GM21423 (cell line): ENCODE results near the gene CRYGC.

Source experiments
- ATAC-seq: cut with Tn5 transposase; IDR thresholded peaks from one replicate; pipeline ENCODE4 v1.9.1; 2021; ENCODE audit warnings: mild to moderate bottlenecking, moderate library complexity; ENCODE audit not compliant: unreplicated experiment

CRYGC gene, protein sequence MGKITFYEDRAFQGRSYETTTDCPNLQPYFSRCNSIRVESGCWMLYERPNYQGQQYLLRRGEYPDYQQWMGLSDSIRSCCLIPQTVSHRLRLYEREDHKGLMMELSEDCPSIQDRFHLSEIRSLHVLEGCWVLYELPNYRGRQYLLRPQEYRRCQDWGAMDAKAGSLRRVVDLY

DNA sequence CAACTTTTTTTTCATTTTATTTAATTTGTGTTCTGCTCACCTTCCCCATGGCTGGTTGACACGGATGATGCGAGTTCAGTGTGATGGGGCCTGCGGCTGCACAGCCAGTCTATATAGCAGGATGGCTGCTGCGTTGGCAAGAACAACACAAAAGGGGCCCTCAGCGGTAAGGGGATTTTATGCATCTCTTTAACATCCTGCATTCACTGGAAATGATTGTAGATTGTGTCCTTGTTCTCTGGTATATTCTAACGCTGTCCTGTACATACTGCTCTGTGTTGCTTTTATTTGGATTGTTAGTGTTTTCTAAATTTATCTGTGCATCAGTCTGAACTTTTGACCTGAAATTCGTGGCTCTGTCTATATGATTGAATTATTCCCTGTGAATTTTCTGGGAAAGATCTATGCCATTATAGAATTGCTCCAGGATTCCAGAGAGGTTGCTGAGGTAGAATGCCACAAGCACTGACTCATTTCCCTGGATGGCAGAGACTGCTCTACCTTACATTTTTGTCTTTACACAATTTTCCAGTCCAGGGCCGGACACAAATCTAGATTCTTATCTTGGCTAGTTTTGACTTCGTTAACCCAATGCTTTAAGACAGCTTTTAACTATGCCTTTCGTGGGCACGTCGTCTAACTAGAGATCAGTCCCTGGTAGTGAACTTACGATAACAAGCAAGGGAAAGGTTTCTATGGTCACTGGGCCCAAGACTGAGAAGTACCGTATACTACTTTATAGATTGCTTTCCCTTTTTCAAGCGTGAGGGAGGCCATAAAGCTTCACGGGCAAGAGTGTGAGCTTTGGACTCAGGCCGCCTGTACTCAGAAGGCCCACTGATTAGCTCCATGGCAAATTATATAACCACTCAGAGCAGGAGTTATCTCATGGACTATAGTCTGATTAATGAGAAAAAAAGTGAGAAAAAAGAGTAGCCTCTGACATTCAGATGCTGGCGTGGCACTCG lies at the start of gene CRYGC:
Gene CRYGC (minus strand): TSS at position 85 of the 968 bp plus-strand sequence. CDS start 36 bp downstream, at position 49.
- ATAC-seq, result no peak

DNA sequence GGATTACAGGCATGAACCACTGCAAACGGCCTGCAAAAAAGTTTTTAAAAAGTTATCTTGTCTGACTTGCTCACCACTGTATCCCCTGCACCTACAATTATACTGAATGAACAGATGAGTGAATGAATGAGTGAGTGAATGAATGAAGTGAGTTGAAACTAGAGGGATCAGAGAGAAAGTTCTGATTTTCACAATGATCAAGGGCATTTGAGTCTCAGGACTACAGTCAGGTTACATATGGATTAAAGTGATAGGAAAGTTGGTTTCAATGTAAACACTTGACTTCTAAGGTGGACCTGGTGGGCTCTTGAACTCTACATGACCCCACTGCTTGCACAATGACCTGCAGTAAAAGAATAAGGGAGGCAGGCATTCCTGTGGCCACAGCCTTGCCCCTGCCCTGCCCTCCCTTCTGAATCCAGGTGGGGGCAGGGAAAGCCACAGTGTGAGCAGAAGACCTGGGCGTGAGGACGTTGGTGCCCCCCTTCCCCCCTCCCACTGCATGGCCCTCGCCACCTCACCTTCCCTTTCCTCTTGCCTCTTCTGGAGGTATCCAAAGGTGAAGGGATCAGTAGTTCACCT lies 49.5 kb upstream of the CRYGC start:
- no peak for ATAC-seq

DNA sequence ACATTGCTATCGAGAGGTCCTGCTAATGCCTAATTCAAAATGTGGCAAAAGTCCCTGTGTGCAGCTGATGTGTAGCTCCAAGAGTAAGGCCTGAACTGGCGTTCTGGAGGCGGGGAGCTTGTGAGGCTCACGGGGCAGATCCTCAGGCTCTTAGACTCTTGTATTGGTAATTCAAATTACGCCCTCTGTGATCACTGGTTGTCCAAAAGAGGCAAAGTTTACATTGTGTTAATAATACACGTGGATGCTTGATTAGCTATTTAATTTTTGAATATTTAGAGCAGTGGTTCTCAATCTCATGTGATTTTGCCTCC lies 46.2 kb upstream of the CRYGC start:
- ATAC-seq, result no peak

DNA sequence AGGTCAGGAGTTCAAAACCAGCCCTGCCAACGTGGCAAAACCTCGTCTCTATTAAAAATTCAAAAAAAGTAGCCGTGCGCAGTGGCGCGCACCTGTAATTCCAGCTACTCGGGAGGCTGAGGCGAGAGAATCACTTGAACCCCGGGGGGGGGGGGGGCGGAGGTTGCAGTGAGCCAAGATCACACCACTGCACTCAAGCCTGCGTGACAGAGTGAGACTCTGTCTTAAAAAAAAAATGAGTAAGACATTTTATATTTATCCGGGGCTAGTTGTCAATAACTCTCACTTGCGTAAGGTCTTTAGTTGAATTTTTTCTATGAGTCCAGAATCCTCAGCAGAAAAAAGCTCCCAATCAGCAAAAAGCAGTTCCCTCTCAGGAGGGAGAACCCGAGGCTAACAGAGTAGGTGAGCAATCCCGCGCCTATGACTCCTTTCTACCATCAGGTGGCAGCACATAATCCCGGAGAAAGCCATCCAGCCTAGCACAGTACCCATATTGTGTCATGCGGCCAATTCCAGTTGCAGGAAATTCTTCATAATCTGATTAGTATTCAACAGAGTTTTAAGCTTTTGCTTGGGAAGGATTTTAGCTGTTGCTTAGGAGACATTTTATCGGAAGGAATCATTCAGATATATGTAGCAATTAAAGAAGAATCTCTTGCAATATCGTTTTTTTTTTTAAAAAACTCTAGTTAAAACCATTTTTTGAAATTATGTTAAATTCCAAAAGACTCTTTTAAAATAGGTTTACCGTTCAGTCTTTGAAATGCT lies 45.6 kb upstream of the CRYGC start:
- ATAC-seq, result peak; percentile 99

DNA sequence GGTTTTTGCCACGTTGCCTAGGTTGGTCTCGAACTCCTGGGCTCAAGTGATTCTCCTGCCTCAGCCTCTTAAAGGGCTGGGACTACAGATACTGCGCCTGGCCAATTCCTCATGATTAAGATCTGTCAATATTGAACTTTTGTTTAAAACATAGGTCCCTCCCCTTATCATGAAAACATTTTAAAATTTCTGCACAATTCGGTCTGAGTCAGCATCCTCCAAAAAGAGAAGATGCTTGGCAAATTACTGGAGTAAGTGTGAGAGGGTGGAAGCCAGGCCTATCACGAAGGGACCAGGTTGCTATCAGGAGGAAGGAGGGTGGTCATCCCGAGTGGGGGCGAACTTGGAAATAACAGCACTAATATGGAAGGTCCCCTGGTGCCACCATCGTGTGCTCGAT lies 44.5 kb upstream of the CRYGC start:
- ATAC-seq, result no peak

DNA sequence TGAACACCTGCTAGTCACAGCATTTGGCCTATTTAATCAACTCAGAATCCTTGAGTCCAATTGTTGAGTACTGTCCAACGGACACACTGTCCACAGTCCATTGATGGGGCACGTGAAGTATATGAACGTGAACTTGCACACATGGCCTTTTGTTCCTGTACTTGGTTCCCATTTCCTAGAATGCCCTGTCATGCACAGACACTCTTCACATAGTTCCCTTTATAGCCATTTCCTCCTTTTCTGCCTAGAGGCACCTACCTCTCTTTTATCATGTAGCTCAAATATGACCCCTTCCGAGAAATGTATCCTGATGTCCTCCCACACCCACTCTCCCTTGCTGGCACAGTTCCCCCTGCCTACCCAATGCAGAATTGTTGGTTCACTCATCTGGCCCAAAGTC lies 42.5 kb upstream of the CRYGC start:
- ATAC-seq, result no peak

DNA sequence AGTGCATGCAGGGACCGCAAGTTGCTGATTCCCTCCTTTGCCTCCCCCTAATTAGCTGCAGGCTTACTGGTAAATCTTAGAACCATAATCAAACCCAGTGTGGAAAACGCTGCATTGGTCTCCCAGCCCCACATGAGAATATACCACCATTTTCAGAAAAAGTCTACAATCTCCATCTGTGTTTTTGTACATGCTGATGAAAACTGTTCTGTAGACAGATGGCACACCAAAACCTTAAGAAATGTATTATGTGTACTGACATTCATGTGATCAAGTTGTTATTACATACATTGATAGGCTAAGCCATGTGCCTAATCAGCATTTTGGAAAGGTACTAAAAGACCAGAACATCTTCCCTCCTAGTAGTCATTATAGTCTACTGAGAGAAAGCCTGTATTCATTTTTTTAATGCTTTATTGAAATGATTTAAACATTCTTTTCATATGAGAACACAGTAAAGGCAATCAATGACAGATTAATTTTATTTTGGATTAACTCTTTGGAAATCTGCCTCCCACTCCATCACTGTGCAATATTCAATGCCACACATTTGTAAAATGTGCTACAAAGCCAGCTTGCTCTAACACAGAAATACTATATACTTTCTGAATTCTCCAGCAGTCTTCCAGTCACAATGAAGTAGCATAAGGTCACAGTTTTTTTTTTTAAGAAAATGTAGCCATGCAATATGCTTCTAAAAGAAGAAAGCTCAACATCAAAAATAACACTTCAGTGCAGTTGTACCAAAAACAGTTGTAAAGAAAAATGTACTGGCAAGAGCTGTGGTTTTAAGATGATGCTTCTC lies 35.5 kb upstream of the CRYGC start:
- ATAC-seq, result no peak

DNA sequence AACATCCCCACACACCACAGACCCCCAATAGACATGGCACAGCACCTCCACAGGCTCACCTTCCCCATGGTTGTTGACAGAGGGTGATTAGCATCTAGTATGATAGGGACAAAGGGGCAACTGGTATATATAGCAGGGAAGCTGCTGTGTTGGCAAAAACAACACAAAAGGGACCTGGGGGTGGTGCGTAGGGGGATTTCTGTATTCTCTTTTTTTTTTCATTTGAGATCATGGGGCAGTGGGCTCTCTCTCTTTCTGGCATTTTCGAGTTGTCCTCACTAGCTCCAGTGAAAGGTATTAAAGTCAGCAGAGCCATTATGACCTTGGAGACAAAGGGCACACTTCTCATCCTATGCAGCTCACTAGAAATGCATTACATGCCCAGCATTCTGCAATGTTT lies 33.9 kb upstream of the CRYGC start, which contains the start of gene CRYGA:
Gene CRYGA (minus strand): TSS at position 101 of the 400 bp plus-strand sequence. CDS start 33 bp downstream, at position 68.
- no peak for ATAC-seq

DNA sequence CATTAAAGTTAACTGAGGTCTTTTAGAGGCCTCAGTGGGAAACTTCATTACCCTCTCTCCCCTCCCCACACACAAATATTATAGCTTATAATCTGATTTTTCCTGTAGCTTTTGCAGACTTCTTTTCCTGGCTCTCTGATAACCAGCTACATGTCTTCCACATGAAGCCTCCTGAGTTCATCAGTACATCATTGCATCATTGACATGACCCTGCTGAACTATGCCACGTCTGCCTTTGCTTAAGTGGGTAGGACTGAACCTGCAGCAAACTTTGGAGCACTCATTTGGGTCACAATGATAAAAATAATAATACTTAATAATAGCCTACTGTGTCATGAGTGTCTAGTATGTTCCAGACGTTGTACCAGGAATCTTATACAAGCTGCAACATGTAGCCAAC lies 26.8 kb upstream of the CRYGC start:
- ATAC-seq, result no peak

DNA sequence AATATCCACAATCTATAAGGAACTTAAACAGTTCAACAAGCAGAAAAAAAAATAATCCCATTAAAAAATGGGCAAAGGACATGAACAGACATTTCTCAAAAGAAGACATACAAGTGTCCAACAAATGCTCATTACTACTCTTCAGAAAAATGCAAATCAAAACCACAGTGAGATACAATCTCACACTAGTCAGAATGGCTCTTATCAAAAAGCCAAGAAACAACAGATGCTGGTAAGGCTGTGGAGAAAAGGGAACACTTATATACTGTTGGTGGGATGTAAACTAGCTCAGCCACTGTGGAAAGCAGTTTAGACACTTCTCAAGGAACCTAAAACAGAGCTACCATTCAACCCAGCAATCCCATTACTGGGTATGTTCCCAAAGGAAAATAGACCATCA lies 23.5 kb upstream of the CRYGC start:
- no peak for ATAC-seq

DNA sequence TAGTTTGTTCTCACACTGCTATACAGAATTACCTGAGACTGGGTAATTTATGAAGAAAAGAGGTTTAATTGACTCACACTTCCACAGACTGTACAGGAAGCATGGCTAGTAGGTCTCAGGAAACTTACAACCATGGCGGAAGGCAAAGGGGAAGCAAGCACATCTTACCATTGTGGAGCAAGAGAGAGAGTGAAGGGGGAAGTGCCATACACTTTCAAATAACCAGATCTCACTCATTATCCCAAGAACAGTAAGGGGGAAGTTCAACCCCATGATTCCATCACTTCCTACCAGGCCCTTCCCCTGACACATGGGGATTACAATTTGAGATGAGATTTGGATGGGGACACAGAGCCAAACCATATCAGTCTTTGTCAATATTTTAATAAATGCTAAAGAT lies 21.3 kb upstream of the CRYGC start:
- ATAC-seq, result no peak

DNA sequence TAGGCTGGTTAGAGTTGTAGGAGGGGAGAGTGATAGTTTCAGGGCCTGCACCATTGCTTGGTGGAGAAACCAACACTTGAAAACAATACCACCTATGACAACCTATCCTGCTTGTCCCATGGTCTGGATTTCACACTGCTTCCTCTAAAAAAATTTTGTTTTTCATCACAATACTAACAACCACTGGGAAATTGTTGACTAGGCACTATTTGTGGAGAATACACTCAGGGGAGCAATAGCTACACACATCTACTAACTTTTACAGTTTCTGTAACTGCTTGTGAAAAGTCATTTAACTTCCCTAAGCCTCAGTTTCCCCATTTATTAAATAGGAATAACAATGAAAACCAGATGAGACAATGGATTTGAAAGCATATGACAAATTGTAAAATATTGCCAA lies 20.5 kb upstream of the CRYGC start:
- ATAC-seq, result no peak

DNA sequence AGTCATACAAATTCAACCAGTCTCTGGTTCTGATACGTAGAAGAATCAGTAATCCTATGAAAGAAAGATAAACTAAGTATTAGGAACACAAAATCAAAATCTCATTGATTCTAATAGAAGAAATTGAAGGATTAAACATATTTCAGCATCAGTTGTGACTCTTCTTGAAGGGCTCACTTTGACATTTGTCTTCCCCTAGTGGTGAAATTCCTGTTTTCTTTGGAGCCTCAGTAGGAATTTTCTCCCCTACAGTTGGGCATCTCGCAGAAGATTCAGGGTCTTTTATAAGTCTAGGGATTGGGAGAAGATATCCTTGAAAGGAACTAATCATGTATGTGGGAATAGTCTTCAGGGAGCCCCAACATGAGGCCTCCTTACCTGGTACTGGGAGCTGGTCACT lies 19.2 kb upstream of the CRYGC start:
- no peak for ATAC-seq

DNA sequence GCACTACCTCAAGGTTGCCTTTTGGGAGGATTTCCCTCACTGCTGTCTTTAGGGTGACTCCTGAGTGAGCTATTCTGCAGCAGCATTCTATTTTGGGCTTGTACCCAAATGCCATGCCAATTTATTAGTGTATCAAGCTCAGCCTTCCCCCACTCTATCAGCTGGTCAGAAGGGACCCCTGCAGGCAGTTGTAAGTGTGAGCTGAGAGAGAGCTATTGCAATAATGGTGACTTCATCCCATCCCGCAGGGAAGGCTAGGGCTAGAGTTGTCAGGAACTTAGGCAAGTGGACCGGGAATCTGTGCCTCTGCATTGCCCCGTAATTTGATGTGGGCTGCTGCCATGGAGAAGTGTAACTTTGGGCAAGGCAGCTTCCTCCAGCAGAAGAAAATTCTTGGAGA lies 18.1 kb upstream of the CRYGC start:
- no peak for ATAC-seq

DNA sequence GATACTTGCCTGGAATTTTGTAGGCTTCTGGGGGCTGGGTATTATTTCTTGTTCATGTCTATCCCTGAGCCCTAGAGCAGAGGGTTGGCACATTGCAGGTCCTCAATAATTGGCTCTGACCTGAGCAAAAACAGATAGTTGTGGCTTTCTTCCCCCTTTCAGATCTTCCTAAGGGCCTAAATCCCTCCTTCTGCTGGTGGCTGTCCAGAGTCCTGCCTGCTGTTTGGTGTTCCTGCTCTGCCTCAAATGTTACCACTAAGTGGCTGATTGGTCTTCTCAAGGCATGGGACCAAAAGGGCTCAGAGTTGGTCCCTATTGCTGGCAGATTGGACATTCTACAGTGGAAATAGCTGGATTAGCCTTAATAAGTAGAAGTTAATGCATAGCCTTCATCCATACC lies 17.4 kb upstream of the CRYGC start:
- no peak for ATAC-seq

DNA sequence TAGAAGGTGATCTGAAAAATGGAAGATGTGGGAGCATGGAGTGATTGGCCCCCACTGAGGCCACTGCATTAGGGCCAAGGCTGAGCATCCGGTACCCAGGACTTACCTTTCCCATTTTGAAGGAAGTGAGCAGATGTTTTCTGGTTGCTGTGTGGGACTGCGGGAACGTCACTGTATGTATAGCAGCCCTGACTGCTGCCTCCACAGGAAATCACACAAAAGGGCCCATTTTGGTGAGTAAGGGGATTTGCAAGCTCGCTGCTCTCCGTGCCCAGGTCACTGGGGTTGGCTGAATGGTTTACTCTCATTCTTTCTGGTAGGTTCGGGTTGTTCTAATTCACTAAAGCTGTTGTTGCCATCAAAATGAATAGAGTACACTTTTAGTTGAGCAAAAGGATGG lies 16.4 kb upstream of the CRYGC start, which contains the start of gene CRYGB:
Gene CRYGB (minus strand): TSS at position 153 of the 400 bp plus-strand sequence. CDS start 38 bp downstream, at position 115.
- ATAC-seq, result no peak

DNA sequence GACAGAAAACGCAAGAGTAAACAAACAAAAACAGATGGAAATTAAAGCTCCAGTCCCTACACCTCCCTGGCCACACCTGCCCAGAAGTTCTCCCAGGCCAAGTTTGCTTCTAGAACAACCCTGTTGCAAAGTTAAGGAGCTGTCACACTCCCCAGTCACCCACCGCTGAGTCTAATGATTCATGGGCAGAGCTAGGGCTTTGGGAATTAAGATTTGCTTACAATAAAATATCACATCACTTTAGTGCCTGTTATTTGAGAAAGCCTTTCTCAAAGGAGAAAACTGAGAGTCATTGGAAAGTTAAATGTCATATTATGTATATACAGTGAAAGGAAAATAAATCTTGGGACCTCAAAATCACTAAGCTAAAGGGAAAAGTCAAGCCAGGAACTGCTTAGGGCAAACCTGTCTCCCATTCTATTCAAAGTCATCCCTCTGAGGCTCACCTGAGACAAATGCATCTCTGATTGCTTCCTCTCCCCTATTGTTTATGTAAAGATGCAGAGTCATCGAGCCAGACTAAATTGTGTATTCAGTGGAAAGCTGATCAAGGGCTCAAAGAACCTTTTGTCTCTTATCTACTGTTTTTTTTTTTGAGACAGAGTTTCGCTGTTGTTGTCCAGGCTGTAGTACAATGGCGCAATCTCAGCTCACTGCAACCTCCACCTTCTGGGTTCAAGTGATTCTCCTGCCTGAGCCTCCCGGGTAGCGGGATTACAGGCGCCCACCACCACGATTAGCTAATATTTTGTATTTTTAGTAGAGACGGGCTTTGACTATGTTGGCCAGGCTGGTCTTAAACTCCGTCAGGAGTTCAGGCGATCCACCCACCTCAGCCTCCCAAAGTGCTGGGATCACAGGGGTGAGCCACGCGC lies 13.5 kb upstream of the CRYGC start:
- ATAC-seq, result no peak

DNA sequence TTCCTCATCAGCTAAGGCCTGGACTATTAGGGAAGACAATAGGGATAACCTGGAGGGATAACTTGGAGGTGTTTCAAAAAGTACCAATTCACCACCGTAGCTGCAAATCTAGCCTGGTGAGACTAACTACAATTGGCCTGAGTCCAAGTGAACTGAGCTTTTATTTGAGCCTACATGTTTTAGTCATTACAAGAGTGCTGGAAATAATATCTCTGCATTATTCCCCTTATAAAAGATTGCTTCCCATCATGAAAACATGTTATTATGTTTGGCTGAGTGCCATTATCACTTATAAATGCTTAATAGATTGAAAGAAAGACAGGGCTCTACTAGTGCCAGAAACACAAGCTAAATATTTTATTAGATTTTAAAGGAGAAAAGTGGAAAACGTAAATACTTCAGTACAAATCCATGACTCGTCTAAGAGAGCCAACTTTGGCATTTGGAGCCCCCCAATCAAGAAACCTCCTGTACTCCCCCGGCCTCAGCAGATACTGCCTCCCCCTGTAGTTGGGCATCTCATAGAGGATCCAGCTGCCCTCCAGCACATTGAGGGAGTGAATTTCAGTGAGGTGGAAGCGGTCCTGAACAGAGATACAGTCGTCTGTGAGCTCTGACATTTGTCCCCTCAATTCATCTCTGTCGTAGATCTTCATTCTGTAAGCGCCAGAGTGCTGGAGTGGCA lies 12.8 kb upstream of the CRYGC start:
- ATAC-seq, result no peak

DNA sequence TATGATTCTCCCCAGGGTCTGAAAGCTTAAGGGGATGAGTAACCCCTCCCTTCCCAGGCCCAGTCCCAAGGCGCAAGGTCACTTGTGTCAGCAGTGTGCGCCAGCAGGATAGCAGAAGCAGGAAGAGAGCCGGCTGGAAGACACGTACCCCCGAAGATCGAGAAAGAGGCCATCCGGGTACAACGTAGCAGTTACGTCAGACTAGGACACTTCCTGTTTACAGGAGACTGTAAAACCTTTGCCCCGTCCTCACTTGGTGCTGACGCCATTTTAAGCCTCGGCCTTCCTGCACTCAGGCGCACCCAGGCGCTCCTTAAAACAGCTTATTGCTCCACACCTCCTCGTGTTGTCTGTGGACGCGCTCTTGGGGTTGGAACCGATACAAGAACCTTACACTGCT lies 9.8 kb upstream of the CRYGC start:
- no peak for ATAC-seq
